NB4 (cell line): ENCODE data around the gene WASF3.

ENCODE experiments used
- DNase-seq: peaks from one replicate; pipeline ENCODE4 v3.0.0; 2010; ENCODE audit warnings: low read depth
- H3K4me3 ChIP-seq: one replicate; pipeline ENCODE4 v1.5.1; 2011; ENCODE audit warnings: mild to moderate bottlenecking, low read depth, low read length, moderate library complexity
- CTCF ChIP-seq: IDR thresholded peaks from one replicate; pipeline ENCODE4 v1.5.1; 2012; ENCODE audit warnings: low read depth, low read length
- MYC ChIP-seq: IDR thresholded peaks from 2 replicates; pipeline ENCODE4 v1.6.1; 2011; ENCODE audit warnings: low read depth, low read length
- POLR2A ChIP-seq: IDR thresholded peaks from 2 replicates; pipeline ENCODE4 v1.6.1; 2011; ENCODE audit warnings: mild to moderate bottlenecking; ENCODE audit not compliant: insufficient read length; ENCODE audit errors: extremely low read depth
- TF ChIP-seq, protein P1 (sequence below): IDR thresholded peaks from 2 replicates; pipeline ENCODE4 v1.6.1; 2011; ENCODE audit warnings: low read depth, low read length

WASF3 gene

GRCh38 chr13:26735677-26736076 lies 178.2 kb downstream of the WASF3 start:
- no peak overlapping the region for H3K4me3 ChIP-seq
- TF ChIP-seq CTCF, result no peak
- no peak for TF ChIP-seq MYC
- TF ChIP-seq, protein P1, sequence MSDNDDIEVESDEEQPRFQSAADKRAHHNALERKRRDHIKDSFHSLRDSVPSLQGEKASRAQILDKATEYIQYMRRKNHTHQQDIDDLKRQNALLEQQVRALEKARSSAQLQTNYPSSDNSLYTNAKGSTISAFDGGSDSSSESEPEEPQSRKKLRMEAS, result no peak
- TF ChIP-seq POLR2A, result no peak
- no peak for DNase-seq
